Esophagus (tissue), 2 donors: ENCODE data around the gene CNTN2. TPM values are rescaled to one million over a fixed set of nuclear protein-coding genes. Genes with fewer than 3 reads are reported as not detected.

Experiments
- H3K27ac ChIP-seq, 2 donors: one replicate each; pipeline ENCODE4 v1.5.1; 2013; ENCODE audit warnings: low read depth in 2 of 2, mild to moderate bottlenecking in 2 of 2, inconsistent platforms in 1 of 2, low read length in 1 of 2, moderate library complexity in 1 of 2
- H3K27me3 ChIP-seq, 2 donors: one replicate each; pipeline ENCODE4 v1.6.1; 2013; ENCODE audit warnings: low read length in 2 of 2, control low read depth in 1 of 2, mild to moderate bottlenecking in 1 of 2; ENCODE audit not compliant: insufficient read depth in 2 of 2, control insufficient read depth in 1 of 2
- H3K36me3 ChIP-seq, 2 donors: one replicate each; pipeline ENCODE4 v1.6.1; 2013; ENCODE audit warnings: low read length in 1 of 2; ENCODE audit not compliant: control insufficient read depth in 2 of 2, insufficient read depth in 2 of 2
- H3K4me1 ChIP-seq, 2 donors: one replicate each; pipeline ENCODE4 v1.6.1; 2013; ENCODE audit warnings: low read length in 1 of 2; ENCODE audit not compliant: control insufficient read depth in 2 of 2, insufficient read depth in 2 of 2
- H3K4me3 ChIP-seq, 2 donors: one replicate each; pipeline ENCODE4 v1.5.1; 2013; ENCODE audit warnings: low read length in 2 of 2, mild to moderate bottlenecking in 2 of 2, low read depth in 1 of 2, moderate library complexity in 1 of 2
- H3K9me3 ChIP-seq, 2 donors: one replicate each; pipeline ENCODE4 v1.6.1; 2013; ENCODE audit warnings: mild to moderate bottlenecking in 2 of 2, low read depth in 1 of 2, low read length in 1 of 2, moderate library complexity in 1 of 2; ENCODE audit not compliant: control insufficient read depth in 2 of 2, insufficient read depth in 1 of 2
- WGBS, 2 donors: extraction: QIAGEN DNeasy Blood & Tissue Kit; methylation state at CpG; one replicate each; pipeline ENCODE4 v1.1.7; 2013; 5-methylcytosine and 5-hydroxymethylcytosine counted together
- polyA plus RNA-seq, 2 donors: library from polyadenylated mRNA; stranded (reverse); fragments of 200-250 nt; gene quantifications; one replicate each; pipeline ENCODE4 v1.2.3, GENCODE V29; 2013
- donor health status: healthy with polysubstance abuse.
- donor health status: Bipolar disorder and iron deficiency.

Gene CNTN2
- polyA plus RNA-seq, 2 donors, result 0.02 to 0.06 TPM

DNA sequence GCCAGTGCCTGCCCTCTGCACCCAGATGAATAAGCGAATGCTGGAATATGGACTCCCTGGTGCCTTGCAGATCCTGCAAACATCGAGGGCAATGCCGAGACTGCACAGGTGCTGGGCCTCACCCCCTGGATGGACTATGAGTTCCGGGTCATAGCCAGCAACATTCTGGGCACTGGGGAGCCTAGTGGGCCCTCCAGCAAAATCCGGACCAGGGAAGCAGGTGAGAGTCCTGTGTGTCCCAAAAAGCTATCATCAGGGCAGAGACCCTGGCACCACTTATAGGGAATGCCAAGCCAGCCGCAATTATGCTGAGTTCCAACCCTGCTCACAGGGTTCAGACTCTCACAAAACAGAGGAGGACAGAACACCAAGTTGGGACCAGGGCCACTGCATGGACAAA is 24.0 kb downstream of the CNTN2 start:
- no peak overlapping the region for H3K4me3 ChIP-seq
- H3K36me3 ChIP-seq, result no peaks in the 10 kb centered on the region
- no peak overlapping the region for H3K27ac ChIP-seq
- WGBS, 2 donors, result 91 to 92% methylated on average over 6 of the region's 6 CpGs
- H3K27me3 ChIP-seq, result no peaks in the 10 kb centered on the region
- no peaks in the 10 kb centered on the region for H3K4me1 ChIP-seq
- H3K9me3 ChIP-seq, result no peaks in the 10 kb centered on the region

DNA sequence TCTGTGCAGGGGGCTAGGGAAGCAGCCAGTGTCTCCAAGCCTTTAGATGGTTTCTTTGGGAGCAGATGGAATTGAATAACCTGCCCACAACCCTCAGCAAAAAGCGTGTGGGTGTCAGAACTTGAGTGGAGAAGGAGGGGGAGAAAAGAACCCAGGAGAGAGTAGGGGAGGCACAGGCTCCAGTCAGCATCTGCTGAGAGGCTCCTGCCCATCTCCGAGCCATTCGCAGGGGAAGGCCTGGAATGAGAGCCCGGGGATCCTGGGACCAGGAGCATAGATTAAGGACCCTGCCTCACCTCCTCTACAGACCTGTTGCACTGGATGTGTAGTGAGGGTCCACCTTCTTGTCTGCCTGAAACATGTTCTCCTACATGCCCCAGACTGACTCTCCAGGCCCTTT is 25.0 kb downstream of the CNTN2 start:
- Histone ChIP-seq H3K9me3 (no peaks in the 10 kb centered on the region), H3K27ac (no peak overlapping the region), H3K4me3 (no peak overlapping the region), H3K4me1 (no peaks in the 10 kb centered on the region), H3K36me3 (no peaks in the 10 kb centered on the region), H3K27me3 (no peaks in the 10 kb centered on the region)
- 79 to 98% methylated on average over 4 of the region's 4 CpGs for WGBS, 2 donors

DNA sequence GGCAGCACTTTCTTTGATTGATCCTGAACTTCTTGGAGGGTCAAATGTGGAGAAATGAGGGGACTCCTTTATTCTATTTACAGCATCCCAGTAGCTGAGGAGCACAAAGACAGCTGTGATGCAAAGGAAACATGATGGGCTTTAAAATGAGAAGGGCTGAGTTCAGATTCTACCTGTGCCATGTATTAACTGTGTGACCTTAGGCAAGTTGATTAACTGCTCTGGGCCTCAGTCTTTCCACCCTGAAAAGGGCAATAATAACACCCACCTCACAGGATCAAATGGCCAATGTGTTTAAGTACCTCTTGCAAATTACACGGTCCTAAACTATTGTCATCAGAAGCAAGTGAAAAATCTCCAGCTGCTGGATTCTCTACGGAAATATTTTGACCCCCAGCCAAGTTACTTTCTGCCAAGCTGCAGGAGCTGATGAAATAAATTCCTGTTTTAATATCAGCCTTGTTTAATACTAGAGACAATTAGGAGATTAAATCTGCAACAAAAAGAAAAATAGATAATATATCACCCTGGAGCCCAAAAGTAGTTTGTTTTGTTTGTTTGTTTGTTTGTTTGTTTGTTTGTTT is 25.5 kb downstream of the CNTN2 start:
- Histone ChIP-seq H3K4me1 (no peaks in the 10 kb centered on the region), H3K4me3 (no peak overlapping the region), H3K36me3 (no peaks in the 10 kb centered on the region), H3K27ac (no peak overlapping the region), H3K27me3 (no peaks in the 10 kb centered on the region), H3K9me3 (no peaks in the 10 kb centered on the region)
- WGBS, 2 donors, result 17 to 20% methylated on average over 2 of the region's 2 CpGs

DNA sequence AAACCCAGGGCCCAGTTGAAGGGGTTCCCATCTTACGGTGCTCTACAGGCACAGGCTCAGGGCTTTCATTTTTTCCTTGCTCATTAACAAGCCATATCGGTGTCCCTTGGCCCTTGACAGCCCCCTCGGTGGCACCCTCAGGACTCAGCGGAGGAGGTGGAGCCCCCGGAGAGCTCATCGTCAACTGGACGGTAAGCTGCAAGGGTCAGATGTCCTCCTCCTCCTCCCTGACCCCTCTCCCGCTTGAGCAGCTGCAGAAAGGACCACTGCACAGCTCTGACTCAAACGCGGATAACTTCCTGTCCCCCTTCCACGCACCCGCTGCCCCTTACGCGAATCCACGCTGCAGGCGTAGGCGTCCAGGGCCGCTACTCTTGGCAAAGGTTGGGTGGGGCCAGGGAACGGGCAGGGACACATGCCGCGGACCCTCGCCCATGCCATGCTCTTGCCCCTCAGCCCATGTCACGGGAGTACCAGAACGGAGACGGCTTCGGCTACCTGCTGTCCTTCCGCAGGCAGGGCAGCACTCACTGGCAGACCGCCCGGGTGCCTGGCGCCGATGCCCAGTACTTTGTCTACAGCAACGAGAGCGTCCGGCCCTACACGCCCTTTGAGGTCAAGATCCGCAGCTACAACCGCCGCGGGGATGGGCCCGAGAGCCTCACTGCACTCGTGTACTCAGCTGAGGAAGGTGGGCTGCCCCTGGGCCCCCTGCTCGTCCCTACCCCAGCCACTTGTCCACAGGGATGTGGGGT is 26.5 kb downstream of the CNTN2 start:
- Histone ChIP-seq H3K4me1 (no peaks in the 10 kb centered on the region), H3K9me3 (no peaks in the 10 kb centered on the region), H3K4me3 (no peak overlapping the region), H3K36me3 (no peaks in the 10 kb centered on the region), H3K27me3 (no peaks in the 10 kb centered on the region), H3K27ac (no peak overlapping the region)
- 84 to 85% methylated on average over 39 to 42 of the region's 42 CpGs for WGBS, 2 donors

DNA sequence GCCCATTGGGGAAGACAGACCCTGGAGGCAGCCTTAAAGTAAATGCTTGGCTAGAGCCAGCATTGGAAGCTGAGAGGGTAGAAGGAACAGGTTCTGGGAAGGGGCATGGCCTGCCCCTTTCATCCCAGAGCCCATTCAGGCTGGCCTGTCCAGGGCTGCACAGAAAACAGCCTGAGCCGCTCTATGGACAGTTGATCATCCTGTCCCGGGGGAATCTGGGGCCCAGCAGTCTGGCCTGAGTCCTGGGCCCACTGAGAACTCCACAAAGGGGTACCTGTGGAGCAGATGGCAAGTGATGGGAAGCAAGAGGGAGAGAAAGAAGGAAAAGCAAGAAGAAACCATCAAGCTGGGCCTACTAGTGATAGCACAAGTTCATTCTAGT is 28.0 kb downstream of the CNTN2 start:
- no peaks in the 10 kb centered on the region for H3K36me3 ChIP-seq
- WGBS, 2 donors, result 88 to 92% methylated on average over 1 to 2 of the region's 2 CpGs
- H3K27ac ChIP-seq, result no peak overlapping the region
- H3K9me3 ChIP-seq, result no peaks in the 10 kb centered on the region
- H3K4me3 ChIP-seq, result no peak overlapping the region
- no peaks in the 10 kb centered on the region for H3K4me1 ChIP-seq
- H3K27me3 ChIP-seq, result no peaks in the 10 kb centered on the region

DNA sequence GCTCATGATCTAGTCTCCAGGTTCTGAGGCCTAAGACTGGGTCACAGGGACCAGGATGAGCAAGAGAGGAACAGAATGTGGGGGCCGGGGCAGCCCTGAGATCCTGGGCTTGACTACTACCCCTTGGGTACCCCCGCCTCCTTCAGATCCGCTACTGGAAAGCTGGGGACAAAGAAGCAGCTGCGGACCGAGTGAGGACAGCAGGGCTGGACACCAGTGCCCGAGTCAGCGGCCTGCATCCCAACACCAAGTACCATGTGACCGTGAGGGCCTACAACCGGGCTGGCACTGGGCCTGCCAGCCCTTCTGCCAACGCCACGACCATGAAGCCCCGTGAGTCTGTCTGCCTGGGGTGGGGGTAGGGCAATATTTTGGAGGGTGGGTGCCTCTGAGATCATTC is 28.8 kb downstream of the CNTN2 start:
- no peaks in the 10 kb centered on the region for H3K27me3 ChIP-seq
- WGBS, 2 donors, result 83 to 88% methylated on average over 12 of the region's 12 CpGs
- no peaks in the 10 kb centered on the region for H3K9me3 ChIP-seq
- no peaks in the 10 kb centered on the region for H3K4me1 ChIP-seq
- H3K4me3 ChIP-seq, result no peak overlapping the region
- H3K27ac ChIP-seq, result no peak overlapping the region
- no peaks in the 10 kb centered on the region for H3K36me3 ChIP-seq

DNA sequence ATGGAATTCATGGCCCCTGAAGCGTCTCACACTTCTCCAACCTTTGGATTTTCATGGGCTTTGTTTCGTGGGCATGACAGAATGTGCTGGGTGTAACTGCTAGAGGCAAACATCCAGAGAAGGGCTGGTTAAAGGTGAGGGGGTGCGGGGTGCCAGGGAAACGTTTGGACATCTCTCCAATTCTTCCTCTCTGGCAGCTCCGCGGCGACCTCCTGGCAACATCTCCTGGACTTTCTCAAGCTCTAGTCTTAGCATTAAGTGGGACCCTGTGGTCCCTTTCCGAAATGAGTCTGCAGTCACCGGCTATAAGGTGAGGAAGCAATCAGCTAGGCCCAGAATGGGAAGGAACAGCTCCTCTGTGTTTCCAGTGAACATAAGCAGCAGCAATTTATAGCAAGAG is 29.3 kb downstream of the CNTN2 start:
- Histone ChIP-seq H3K27ac (no peak overlapping the region), H3K4me3 (no peak overlapping the region), H3K9me3 (no peaks in the 10 kb centered on the region), H3K27me3 (no peaks in the 10 kb centered on the region), H3K4me1 (no peaks in the 10 kb centered on the region), H3K36me3 (no peaks in the 10 kb centered on the region)
- 76 to 86% methylated on average over 9 of the region's 9 CpGs for WGBS, 2 donors

DNA sequence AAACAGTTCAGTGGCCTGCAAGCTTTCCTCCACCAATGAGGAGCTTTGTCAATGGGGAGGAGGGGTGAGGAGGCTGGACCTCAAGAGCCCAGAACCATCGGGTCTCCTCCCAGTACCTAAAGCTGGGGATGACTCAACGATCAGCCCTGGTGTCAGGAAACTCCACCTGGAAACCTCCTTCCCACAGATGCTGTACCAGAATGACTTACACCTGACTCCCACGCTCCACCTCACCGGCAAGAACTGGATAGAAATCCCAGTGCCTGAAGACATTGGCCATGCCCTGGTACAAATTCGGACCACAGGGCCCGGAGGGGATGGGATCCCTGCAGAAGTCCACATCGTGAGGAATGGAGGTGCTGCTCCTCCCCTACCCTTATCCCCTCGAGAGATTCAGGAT is 29.9 kb downstream of the CNTN2 start:
- no peaks in the 10 kb centered on the region for H3K36me3 ChIP-seq
- WGBS, 2 donors, result 80 to 83% methylated on average over 8 of the region's 8 CpGs
- no peaks in the 10 kb centered on the region for H3K9me3 ChIP-seq
- H3K4me3 ChIP-seq, result no peak overlapping the region
- no peak overlapping the region for H3K27ac ChIP-seq
- no peaks in the 10 kb centered on the region for H3K4me1 ChIP-seq
- no peaks in the 10 kb centered on the region for H3K27me3 ChIP-seq

DNA sequence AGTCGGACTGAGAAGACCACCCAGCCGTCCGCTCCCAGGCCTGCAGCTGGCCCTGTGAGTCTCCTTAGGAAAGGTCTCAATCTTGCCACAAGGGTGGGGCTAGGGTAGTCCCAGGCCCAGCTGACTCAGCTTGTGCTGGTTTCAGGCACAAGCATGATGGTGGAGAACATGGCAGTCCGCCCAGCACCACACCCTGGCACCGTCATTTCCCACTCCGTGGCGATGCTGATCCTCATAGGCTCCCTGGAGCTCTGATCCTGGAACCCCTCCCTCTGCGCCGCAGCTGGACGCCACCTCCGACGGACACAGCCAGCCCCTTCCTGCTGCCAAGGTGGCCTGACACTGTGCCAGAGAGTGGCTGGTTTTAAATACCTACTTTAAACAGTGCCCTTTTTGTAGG is 30.5 kb downstream of the CNTN2 start:
- no peaks in the 10 kb centered on the region for H3K36me3 ChIP-seq
- H3K9me3 ChIP-seq, result no peaks in the 10 kb centered on the region
- no peak overlapping the region for H3K4me3 ChIP-seq
- H3K27me3 ChIP-seq, result no peaks in the 10 kb centered on the region
- WGBS, 2 donors, result 80% methylated on average over 12 of the region's 12 CpGs
- no peak overlapping the region for H3K27ac ChIP-seq
- H3K4me1 ChIP-seq, result no peaks in the 10 kb centered on the region

DNA sequence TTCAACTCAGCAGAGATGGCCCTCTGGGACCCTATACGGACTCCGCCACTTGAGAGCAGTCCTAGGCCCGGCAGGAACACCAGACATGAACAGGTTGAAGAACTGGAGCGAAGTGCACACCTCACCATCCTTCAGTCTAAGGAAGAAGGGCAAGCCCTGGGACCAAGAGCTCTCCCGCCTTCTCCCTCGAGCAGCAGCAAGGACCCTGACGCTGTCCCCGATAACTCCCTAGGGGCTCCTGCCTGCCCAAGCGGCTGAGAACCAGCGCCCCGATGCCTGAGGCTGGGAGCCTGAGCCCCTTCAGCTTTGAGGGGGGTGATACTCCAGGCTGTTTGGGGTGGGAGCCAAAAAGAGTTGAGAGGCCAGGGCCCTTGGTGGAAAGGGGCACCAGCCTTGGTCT is 31.1 kb downstream of the CNTN2 start:
- no peak overlapping the region for H3K27ac ChIP-seq
- H3K4me1 ChIP-seq, result no peaks in the 10 kb centered on the region
- no peaks in the 10 kb centered on the region for H3K9me3 ChIP-seq
- 90 to 93% methylated on average over 11 of the region's 11 CpGs for WGBS, 2 donors
- no peaks in the 10 kb centered on the region for H3K27me3 ChIP-seq
- no peaks in the 10 kb centered on the region for H3K36me3 ChIP-seq
- H3K4me3 ChIP-seq, result no peak overlapping the region
